ENCODE results near the gene TRIM49D1.
"Not testable (repeated sequence)": the region's sequence is repeated elsewhere in the genome, so short reads cannot be mapped to it uniquely, and the experiment has no call there.

TRIM49D1 gene

GRCh38 chr11:89922195-89922660, at the start of gene TRIM49D1:
TRIM49D1 (minus strand) TSS chr11:89922245; CDS start chr11:89917710, 4,535 bp downstream.
- DNase-seq (ENCODE audit: low spot score), result no peak

GRCh38 chr11:89965737-89966136, 43.7 kb upstream of the TRIM49D1 start, which contains the start of gene TRIM64:
TRIM64 (plus strand) TSS chr11:89966037; CDS start chr11:89968504, 2,467 bp downstream.
- not testable (repeated sequence) for DNase-seq (ENCODE audit: low spot score)

- DNase-seq (ENCODE audit: low spot score), result not testable (repeated sequence)
Measured at GRCh38 chr11:89960833-89961232, 38.8 kb upstream of the TRIM49D1 start.

- DNase-seq (ENCODE audit: low spot score), result not testable (repeated sequence)
Measured at GRCh38 chr11:89923764-89924163, 1.7 kb upstream of the TRIM49D1 start, which contains the start of gene TRIM49D2. TRIM49D2 (plus strand) TSS chr11:89924064; CDS start chr11:89926762, 2,698 bp downstream.

- DNase-seq (ENCODE audit: low spot score), result not testable (repeated sequence)
Measured at GRCh38 chr11:89900809-89901208, 21.2 kb downstream of the TRIM49D1 start.

- not testable (repeated sequence) for DNase-seq (ENCODE audit: low spot score)
Measured at GRCh38 chr11:89893245-89893644, 28.8 kb downstream of the TRIM49D1 start.

GRCh38 chr11:89877511-89877910, 44.5 kb downstream of the TRIM49D1 start:
- DNase-seq (ENCODE audit: low spot score), result not testable (repeated sequence)

- DNase-seq (ENCODE audit: low spot score), result not testable (repeated sequence)
Measured at GRCh38 chr11:89872588-89872987, 49.5 kb downstream of the TRIM49D1 start.

- DNase-seq (ENCODE audit: low spot score), result not testable (repeated sequence)
Measured at GRCh38 chr11:89865223-89865622, 56.8 kb downstream of the TRIM49D1 start.

- DNase-seq (ENCODE audit: low spot score), result not testable (repeated sequence)
Measured at GRCh38 chr11:89863906-89864704, 57.9 kb downstream of the TRIM49D1 start.

All from SW480 (cell line).